ENCODE results near the gene FKBP6.
"Not testable (repeated sequence)": the region's sequence is repeated elsewhere in the genome, so short reads cannot be mapped to it uniquely, and the experiment has no call there.

FKBP6 gene

DNA sequence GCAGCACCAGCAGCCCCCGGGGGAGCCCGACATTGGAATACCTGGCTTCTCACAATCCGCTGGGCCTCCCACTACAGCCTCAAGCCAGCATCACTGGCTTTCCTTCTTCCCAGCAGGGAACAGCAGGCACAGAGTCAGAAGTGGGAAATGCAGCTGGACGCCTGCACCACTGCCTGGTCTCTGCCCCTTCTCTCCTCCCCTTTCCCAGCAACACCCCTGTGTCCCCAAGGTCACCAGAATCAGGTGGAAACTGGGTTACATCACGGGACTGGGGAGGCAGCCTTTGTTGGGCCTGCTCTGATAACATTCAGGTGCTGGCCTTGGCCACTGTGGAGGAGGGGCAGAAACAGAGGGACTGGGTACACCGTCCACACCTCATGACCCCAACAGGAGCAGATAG is 2.5 kb upstream of the FKBP6 start:
- peak in 1 of 3 experiments; percentile 10 for DNase-seq

DNA sequence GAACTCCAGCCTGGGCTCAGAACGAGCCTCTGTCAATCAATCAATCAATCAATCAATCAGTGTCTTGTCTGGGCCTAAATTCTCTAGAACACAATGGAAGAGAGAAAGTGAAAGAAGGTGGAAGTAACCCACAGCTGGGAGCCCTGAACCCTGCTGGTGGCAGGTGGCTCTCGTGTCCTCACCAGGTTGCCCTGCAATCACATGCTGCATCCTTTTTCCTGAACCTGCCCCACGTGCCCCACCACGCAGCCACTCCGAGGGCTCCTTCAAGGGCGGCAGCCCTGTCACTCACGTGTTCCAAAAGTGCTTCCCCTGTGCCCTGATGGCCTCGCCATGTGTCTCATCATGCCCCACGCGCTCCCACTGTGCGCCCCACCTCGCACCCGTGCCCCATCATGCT is 512 bp upstream of the FKBP6 start:
- not testable (repeated sequence) for DNase-seq

DNA sequence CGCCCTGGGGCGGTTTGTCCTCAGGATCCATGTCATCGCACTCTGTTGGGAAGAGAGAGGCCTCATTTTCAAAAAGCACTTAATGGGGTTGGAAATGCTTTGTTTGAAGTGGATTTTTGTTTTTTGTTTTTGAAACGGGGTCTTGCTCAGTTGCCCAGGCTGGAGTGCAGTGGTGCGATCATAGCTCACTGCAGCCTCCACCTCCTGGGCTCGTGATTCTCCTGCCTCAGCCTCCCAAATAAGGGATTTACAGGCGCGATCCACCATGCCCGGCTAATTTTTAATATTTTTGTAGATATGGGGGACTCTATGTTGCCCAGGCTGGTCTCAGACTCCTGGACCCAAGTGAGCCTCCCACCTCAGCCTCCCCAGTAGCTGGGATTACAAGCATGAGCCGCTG is 735 bp downstream of the FKBP6 start:
- DNase-seq: no peak

DNA sequence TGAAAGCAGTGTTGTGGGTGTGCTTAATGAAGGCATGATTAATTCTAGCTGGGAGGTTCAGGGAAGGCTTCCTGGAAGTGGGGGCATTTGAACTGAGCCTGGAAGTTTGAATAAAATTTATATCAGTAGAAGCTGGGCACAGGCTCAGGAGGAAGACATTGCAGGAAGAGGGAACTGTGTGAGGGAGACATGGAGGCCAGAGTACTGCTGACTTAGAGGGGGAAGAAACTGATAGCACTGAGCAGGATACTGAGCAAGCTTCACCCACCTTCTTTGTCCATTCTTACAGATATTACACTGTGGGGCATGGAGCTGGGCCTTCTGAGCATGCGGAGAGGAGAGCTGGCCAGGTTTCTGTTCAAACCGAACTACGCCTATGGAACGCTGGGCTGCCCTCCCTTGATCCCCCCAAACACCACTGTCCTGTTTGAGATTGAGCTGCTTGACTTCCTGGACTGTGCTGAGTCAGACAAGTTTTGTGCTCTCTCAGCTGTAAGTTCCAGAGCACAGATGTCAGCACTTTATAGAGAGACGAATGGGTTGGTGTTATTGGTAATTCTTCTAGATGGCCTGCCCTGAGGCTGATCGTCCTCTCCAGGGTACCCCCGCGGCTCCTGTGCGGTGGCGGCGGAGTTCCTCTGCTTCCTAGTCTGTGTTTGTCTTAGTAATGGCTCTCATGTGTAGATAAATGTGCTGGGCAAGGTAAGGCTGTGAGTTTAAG is 2.1 kb downstream of the FKBP6 start:
- peak in 1 of 3 experiments; percentile 21 for DNase-seq

DNA sequence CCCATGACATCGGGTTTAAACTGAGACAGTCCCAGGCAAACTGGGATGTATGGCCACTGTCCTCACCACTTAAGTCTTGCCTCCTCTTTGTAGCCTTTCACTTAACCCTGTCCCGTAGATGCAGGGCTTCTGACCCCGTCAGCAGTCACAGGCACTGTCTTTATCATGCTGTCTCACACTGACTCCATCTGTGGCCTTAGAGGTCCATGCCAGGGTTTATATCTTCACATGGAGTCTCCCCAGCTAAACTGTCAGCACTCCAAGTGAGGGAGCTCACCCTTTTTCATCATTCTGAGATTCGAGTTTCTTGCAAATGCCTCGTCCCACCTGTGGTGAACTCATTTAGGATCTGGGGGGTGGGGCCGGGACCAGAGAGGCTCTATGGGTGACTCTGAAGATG is 2.8 kb downstream of the FKBP6 start:
- DNase-seq: no peak

DNA sequence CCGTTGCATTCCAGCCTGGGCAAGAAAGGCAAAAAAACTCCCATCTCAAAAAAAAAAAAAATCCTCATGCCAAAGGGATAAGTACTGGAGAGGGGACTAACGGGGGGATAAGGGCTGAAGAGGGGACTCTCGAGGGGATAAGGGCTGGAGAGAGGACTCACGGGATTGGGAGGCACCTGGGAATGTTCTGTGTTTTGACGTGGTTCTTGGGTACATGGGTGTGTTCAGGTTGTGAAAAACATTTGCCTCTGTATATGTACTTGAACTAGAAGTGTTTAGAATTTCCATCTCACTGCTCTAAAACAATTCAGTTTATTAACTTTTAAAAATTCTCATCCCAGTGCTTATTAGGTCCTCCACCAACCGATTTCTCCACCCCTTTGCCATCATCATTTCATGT is 4.5 kb downstream of the FKBP6 start:
- DNase-seq: no peak

DNA sequence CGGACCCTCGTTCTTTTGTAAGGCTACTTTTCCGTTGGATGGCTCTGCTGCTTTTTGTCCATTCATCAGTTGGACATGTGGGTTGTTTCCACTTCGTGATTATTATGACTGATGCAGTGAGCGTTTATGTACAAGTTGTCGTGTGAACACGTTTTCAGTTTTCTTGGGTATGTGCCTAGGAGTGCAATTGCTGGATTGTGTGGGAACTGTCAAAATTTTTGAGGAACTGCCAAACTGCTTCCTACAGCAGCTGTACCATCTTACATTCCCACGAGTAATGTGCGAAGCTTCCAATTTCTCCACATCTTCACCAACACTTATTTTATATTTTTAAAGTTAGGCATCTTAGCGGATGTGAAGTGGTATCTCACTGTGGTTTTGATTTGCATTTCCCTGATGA is 10.4 kb downstream of the FKBP6 start:
- DNase-seq: no peak

DNA sequence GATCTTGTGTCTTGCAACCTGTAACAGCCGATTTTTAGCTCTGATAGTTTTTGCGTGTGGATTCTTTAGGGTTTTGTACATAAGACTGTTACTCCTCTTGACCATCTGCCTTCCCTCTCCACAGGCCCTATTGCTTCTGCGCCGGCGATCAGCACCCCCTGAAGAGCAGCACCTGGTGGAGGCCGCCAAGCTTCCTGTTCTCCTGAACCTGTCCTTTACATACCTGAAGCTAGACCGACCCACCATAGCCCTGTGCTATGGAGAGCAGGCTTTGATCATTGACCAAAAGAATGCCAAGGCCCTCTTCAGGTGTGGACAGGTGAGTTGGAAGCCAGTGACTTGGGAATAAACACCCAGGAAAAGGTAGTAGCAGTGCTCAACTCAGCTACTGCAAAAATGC is 12.6 kb downstream of the FKBP6 start:
- peak in 2 of 3 experiments; percentile 16 to 63 for DNase-seq

DNA sequence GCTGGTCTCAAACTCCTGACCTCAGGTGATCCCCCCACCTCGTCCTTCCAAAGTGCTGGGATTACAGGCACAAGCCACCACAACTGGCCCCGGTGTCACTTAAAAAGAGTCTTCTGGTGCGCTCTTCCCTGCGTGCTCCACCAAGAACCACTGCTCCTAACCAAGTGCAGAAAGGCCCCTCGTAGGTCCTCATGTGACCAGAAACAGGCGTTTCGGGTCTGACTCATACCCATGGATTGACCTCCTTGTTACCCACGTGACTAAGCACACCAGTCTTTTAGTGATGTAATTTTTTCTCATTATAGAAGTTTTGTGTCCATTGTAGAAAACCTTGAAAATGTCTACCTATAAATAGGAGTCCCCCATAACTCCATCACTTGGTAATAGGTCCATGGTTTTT is 13.9 kb downstream of the FKBP6 start:
- no peak for DNase-seq

DNA sequence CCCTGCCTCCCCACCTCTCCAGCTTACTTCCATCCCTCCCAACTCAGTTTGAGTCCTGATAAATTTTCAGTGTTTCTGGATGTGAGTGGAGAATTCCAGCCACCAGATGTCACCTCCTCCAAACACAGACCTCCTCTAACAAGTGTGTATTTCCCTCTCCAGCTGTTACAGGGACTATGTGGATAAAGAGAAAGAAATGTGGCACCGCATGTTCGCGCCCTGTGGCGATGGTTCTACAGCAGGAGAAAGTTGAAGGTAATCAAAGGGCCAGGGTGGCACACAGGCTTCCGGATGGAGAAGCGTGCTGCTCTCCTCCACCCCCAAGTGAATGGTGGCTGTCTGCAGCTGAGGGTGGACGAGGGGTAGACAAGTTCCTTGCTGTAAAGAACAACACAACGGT is 14.7 kb downstream of the FKBP6 start:
- peak; percentile 20 to 68 (median 27) for DNase-seq

DNA sequence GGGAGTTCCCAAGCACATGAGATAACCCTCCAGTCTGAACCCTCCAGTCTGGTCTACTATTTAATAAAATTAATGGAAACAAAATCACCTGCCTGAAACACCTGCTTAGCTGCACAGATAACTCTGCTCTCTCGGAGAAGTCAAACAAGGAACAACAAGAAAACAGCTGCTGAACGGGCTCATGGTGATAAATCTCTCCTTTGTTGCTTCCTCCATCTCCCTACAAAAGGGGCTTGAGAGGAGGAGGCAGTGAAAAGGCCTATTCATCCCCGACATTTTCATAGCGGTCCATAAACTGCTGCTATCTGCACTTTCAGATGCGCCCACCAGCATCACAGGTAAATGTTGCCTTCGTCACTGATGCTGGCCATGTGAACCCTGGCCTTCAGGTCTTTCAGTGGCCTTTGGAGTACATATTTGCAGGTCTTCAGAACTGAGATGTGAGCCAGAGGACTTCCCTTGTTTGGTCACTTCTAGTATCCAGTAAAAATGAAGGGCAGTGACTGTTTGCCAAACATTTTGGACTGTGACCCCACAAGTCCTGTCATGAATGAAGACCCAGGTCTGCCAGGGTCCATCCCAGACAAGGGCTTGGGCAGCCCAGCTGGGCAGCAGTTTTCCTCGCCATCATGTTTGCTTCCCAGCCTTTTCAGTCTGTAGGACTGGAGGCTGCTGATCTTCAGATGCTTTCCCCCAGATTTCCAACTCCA is 15.9 kb downstream of the FKBP6 start:
- peak in 2 of 3 experiments; percentile 44 to 81 for DNase-seq

DNA sequence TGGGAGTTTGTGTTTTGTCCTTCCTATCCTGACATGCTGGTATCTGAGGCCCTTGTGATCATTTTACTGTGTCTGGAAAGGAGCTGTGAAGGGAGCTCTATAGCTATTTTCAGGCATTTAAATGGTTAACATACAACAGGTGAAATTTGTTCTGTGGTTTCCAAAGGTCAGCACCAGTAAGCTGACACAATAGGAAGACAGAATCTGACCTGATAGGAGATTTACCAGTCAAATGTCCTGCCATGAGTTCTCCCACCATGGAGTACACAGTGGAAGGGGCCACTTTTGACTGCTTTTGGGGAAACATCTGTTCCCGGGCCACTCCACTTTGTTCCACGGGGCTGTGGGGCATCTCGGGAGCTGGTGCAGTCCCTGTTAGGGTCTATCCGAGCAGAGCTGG is 17.6 kb downstream of the FKBP6 start:
- DNase-seq: no peak

DNA sequence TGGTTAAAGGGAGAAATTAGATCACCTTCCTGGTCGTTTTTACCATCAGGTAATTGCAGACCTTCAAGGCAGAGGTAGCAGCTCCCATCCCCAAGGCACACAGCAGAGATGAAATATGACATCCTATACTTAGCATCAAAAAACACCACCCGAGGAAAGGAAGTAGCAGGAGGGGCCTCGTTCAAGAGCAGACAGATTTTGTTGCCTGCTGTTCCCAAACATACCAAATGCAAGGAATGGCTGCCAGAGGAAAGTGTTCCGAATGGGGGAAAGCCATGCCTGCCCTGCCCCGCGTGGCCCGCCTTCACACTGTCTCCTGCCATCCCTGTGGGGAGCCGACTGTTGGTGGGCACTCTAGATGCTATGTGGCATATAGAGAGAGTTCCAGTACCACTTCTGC is 18.0 kb downstream of the FKBP6 start:
- peak in 1 of 3 experiments; percentile 49 for DNase-seq

DNA sequence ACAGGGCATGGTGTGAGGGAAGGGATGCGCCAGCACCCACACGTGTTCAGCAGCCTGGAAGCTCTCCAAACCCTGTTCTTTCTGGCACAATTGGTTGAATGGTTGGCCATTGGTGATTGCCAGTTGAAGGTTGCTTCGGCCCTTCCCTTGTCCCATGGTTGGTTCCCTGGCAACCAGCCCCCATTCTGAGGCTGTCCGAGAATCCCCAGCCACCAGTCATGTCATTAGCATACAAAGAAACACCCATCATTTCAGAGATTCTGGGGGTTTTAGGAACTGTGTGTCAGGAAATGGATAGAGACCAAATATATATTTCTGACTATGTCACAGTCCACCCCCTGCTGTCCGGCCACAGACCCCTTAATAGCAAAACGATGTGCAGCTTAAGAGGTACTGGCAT is 21.8 kb downstream of the FKBP6 start:
- no peak for DNase-seq

DNA sequence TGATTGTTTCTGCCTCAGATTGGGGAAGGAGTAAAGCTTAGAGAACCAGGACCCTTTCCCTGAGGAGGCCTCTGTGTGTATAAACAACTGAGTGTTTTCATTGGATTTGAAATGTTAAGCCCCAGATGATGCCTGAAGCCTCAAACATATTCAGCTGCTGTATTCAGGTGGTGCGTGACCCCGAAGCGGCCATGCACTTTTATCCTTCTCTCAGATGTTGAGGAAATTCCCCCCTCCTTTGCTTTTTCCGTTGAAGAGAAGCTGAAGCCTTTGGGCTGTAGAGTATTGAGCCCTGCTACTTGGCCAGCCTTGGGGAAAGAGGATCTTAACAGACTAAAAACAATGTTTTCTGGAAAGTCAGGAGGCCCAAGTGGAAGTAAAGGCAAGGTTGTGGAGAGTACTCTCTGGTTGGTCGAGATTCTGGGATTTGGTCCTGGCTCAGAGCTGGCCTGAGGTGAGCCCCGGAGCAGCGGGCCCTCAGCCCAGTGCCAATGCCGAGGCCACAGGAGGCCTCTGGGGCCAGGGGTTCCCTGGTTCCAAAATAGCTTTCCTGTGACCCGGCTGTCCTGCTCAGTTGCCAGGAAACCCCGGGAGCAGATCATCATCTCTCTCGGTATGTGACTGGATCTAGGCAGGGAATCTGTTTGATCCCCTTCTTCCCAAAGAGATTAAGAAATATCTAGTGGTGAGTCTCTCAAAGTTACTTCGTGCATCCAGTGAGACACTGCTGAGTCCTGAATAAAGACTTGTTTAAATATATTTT is 22.5 kb downstream of the FKBP6 start:
- DNase-seq: no peak

DNA sequence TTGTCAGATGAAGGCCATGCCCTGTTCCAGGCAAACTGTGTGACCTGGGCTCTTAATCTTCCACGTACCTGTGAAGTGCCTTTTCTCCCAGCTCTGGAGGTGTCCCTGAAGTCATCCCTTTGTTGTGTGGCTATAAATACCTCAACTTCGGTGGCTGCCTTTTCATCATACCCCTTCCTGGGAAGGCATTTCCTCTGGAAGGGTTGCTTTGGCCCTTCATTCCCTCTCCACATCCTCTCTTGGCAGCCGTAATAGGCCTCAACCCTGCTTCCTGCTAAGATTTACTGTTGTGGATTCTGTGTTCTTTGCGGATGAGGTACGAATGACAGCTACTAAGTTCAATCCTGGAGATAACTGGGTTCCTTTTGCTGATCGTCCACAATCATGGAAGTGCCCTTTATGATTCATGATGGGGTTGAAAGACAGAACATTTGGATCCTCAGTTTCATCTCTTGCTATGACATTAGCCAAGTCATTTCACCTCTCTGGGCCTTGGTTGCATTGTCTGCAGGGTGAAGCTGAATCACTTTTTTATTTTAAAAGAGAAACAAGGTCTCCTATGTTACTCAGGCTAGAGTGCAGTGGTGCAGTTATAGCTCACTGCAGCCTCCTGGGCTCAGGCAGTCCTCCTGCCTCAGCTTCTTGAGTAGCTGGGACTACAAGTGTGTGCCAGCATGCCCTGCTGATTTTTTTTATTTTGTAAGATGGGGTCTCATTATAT is 23.6 kb downstream of the FKBP6 start:
- no peak for DNase-seq

DNA sequence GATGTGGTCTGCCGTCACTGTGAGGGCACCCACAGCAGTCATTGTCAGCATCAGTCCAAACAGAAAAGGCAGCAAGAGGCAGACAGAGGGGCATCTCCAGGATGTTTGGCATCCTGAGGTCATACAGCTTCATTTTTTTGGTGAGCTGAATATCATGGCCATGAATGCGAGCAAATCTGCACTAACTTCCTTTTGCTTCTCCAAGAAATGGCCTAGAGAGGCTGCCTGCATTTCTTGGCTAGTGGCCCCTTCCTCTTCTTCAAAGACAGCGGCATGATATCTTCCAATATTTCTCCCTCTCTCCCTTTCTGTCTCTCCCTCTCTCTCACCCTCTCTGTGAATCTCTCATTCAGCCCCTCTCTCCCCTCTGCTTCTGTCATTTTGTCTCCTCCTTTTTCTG is 24.8 kb downstream of the FKBP6 start:
- no peak for DNase-seq

DNA sequence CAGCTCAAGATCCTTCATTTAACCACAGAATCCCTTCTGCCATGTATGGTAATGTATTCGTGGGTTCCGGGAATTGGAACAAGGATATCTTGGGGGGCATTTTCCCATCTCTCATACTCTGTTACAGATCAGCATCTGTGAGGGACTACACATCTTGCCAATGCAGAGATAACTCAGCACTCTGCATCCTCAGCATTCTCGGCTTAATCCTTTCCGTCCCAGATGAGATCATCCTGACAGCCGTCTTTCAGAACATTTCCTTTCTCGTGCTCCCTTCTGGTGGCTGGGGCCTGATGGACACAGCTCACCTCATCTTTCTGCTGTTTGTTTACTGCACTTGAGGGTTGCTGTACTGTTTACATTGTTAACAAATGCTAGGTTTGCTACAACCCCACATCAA is 25.3 kb downstream of the FKBP6 start:
- DNase-seq: no peak

DNA sequence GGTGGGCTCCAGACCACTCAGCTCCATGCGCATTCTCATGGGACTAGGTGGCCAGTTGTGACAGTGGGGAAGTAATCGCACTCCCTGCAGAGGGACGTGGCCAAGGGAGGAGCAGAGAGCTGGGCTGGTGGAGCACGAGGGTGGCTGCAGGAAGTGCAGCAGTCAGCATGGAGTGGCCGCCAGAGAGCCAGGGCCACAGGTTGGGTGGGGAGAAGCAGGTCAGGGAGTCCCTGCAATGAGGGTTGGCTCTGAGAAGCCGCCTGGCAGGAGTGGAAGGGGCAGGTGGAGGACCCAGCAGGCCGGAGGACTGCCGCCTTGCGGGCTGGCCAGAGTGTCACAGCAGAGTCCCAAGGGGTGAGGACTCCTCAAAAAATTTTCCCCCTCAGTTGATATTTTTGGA is 26.2 kb downstream of the FKBP6 start:
- DNase-seq: no peak

DNA sequence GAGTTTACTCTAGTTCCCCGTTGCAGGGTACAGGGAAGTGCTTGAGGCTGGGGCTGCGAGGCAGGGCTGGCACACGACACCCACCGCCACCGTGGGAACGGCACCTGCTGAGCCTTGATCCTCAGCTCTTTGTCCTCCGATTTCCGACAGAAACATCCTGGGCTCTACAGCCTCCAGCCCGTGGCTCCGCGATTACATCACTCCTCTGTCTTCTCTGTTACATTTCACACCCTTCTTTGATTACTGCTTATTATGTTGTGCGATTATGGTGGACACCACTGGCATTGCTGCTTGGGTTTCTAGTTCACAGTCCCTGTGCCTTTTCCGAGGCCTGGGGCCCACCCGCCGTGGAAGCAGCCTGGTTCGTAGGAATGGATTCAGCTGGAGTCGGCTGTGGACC is 26.9 kb downstream of the FKBP6 start:
- DNase-seq: no peak

DNA sequence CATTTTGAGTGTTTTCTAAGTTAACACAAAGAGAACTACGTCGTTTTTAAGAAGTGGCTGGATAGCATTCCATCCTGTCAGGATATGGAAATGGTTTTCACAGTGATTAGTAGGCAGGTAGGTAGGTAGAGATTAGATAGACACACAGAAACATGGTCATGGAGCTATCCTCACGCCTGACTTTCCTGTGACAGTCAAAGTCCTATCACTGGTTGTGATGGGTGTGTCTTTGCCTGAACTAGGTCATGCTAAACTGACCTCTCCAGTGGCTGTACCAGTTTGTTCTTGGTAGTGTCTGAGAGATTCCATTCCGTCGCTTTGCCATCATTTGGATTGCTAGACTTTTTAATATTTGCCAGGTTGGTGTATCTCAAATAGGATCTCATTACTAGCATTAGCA is 28.2 kb downstream of the FKBP6 start:
- DNase-seq: no peak

DNA sequence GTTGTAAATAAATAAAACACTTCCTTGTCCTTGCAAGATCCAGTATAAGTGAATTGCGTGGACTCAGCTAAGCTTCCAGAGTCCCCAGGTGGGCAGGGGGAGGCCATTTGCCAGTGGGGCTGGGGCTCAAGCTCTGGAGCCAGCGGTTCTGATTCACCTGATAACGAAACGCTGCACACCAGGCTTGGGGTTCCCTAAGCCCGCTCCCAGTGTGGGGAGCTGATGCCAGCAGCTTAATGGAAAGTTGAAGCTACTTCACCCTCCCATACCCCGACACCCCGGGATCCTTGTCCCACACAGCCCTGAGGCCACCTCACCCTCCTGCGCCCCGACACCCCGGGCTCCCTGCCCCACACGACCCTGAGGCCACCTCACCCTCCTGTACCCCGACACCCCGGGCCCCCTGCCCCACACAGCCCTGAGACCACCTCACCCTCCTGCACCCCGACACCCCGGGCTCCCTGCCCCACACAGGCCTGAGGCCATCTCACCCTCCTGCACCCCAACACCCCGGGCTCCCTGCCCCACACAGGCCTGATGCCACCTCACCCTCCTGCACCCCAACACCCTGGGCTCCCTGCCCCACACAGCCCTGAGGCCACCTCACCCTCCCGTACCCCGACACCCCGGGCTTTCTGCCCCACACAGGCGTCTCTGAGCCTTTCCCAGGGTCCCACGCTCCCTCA is 30.8 kb downstream of the FKBP6 start:
- DNase-seq: peak in 1 of 3 experiments; percentile 29

DNA sequence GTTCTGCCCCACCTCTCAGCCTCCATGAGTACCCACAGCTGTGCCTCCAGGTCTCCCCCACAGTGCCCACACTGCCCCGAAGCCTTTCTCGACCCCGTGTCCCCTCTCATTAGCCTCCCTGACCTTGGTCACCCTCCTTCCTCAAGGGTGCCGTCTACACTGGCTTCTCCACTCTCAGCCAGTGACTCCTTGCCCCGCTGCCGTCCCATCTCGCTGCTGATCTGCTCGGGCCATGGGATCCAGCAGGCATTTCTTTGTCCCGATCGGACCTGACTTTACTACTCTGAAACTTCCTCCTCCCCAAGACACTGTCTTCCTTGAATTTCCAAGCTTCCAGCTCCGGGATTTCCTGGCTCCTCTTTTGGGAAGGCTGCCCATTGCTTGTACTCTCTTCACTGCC is 31.3 kb downstream of the FKBP6 start:
- DNase-seq: no peak

Measured in NCI-H1417 (cell line).